Measurements from ENCODE around the gene SUSD1. TPM values are rescaled to one million over a fixed set of nuclear protein-coding genes. Genes with fewer than 3 reads are reported as not detected.
A peak's percentile ranks its signal among the peaks of the same experiment; 100 is the strongest.
"Not testable (repeated sequence)": the region's sequence is repeated elsewhere in the genome, so short reads cannot be mapped to it uniquely, and the experiment has no call there.

SUSD1 gene
- total RNA-seq, 1 experiment from 2014 or later = 19.5 TPM

DNA sequence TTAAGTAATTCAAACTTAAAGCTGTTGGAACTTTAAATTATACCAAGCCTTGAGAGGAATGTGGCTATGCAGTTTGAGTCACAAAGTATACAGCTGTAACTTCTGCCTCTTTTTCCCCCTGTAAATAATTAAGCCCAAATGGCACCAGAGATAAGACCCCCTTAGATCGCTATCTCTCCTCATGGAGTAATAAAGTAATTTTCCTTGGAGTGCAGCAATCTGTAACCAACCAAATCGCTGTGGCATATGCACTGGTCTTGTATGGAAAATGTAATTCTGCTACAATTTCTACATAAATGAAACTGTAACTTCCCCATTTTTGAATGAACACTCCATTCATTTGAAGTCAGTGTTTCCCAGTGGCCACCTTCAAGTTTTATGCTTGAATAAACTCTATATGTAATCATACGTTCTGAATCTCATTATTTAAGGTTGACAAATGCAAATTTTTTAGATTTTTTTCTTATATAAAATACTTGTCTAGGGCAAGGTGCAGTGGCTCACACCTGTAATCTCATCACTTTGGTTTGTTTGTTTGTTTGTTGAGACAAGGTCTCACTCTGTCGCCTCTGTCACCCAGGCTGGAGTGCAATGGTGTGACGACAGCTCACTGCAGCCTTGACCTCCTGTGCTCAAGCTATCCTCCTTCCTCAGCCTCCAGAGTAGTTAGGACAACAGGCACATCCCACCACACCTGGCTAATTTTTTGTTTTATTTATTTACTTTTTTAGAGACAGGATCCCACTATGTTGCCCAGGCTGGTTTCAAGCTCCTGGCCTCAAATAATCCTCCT, 12.3 kb downstream of the SUSD1 start:
- Histone ChIP-seq H3K4me3 (no peak overlapping the region), H3K4me1 (peaks cover 8% of the 10 kb centered on the region), H3K27me3 (no peaks in the 10 kb centered on the region), H3K9me3 (replicated peaks) (no peaks in the 10 kb centered on the region), H3K27ac (no peak overlapping the region), H3K36me3 (no peaks in the 10 kb centered on the region; the same call in 1 of the 2 replicates)
- no peak for DNase-seq

DNA sequence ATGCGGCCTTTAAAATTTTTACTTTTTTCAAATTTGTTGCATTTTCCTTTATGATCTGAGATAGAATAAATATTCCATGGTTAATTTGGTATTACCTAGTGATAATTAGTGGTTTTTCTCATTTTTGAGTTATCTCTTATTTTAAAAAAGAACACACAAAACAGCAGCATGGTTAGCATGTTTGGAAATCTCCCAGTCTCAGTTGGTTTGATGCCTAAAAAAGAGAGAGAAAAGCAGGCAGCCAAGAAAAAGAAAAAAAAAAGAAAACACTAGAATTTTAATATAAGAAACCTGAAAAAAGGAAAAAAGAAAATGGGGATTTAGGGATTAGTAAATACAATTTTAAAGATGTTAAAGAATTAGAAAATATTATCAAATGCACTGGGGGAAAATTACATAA, 15.3 kb downstream of the SUSD1 start:
- H3K27ac ChIP-seq = no peak overlapping the region
- no peak for DNase-seq
- no peaks in the 10 kb centered on the region for H3K9me3 ChIP-seq (replicated peaks)
- H3K4me1 ChIP-seq = no peaks in the 10 kb centered on the region; the same call in 1 of the 2 replicates
- no peaks in the 10 kb centered on the region for H3K27me3 ChIP-seq
- no peaks in the 10 kb centered on the region; the same call in 1 of the 2 replicates for H3K36me3 ChIP-seq
- no peak overlapping the region for H3K4me3 ChIP-seq

DNA sequence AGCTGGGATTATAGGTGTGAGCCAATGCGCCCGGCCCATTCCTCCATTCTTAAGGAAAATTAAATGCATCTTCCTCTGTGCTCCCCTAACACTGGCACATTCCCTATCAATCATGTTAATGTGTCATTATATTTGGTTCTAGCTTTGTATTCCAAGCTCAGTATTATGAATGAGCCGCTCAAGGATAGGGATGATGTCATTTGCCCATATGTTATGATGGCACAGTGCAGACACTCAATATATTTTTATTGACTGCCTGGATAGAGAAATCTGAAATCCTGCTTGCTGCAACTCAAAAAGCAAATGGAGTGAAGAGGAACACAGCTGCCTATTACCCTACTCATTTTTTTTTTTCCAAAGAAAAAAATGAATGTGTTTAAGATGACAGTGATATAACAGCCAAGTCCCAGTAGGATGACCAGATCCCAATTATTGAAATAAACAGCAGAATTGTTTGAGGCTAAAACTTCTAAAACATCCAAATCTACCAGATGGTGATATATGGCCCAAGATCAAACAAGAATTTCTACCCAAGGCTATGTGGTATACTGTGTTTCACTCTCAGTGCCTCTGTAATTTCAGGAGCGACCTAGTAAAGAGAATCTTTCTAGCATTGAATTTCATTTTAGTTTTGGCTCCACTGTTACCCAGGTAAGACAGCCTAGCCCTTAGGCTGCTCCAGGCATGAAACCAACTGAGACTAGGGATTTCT, 16.3 kb downstream of the SUSD1 start:
- H3K36me3 ChIP-seq = no peaks in the 10 kb centered on the region; the same call in 1 of the 2 replicates
- no peaks in the 10 kb centered on the region; the same call in 1 of the 2 replicates for H3K4me1 ChIP-seq
- DNase-seq = no peak
- no peaks in the 10 kb centered on the region for H3K9me3 ChIP-seq (replicated peaks)
- H3K4me3 ChIP-seq = no peak overlapping the region
- H3K27ac ChIP-seq = no peak overlapping the region
- H3K27me3 ChIP-seq = no peaks in the 10 kb centered on the region

DNA sequence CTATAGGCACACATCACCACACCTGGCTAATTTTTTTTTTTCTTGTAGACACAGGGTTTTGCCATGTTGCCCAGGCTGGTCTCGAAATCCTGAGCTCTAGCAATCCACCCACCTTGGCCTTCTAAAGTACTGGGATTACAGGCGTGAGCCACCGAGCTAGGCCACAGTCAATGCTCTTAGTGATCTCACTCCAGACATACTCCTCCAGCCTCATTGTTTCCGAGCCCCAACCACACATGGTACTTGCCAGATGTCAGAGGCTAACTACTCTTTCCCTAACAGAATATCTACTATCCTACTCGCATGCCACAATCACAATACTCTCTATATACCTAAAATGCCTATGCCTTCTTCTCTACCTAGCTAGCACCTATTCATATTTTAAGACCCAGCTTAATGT, 17.1 kb downstream of the SUSD1 start:
- no peak overlapping the region for H3K27ac ChIP-seq
- no peaks in the 10 kb centered on the region for H3K27me3 ChIP-seq
- no peak for DNase-seq
- H3K36me3 ChIP-seq = peaks cover under 1% of the 10 kb centered on the region; the same call in 1 of the 2 replicates
- no peaks in the 10 kb centered on the region; the same call in 1 of the 2 replicates for H3K4me1 ChIP-seq
- no peaks in the 10 kb centered on the region for H3K9me3 ChIP-seq (replicated peaks)
- H3K4me3 ChIP-seq = no peak overlapping the region

DNA sequence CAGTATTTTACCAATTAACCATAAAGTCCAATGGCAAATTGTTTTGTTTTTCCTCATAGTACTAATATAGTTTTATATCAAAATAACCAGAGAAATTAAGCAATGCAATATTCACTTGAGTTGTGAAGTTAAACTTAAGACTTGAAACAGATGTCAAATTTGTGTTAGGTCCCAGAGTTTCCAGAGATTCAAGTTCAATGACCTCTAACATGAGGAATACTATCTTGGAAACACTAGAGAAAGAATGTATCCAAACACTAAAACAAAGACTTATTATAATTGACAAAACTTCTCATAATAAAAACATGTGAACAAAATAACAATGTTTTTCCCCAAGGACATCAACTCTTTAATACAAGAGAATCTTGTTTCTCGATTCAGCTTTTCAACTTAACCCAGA, 18.0 kb downstream of the SUSD1 start:
- Histone ChIP-seq H3K4me1 (no peaks in the 10 kb centered on the region; the same call in 1 of the 2 replicates), H3K27ac (no peak overlapping the region), H3K36me3 (peaks cover 2% of the 10 kb centered on the region; the same call in 1 of the 2 replicates), H3K27me3 (no peaks in the 10 kb centered on the region), H3K4me3 (no peak overlapping the region), H3K9me3 (replicated peaks) (no peaks in the 10 kb centered on the region)
- no peak for DNase-seq

DNA sequence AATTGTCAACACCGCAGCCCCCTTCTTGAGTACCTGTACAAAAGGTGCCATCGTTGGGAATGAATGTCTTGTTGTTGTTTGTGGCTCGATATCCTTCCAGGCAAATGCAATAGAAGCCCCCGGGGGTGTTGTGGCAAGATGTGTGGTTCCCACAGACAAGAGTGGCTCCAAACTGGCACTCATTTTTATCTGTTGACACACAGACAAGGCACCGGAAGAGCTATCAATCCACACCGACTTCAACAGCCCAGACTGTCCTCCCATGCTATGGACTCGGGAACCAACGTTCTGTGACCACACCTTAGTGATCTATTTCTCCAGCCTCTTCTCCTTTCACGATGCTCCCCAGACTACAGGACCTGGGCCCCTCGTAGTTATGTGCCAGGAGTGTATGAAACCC, 25.9 kb downstream of the SUSD1 start:
- no peaks in the 10 kb centered on the region for H3K9me3 ChIP-seq (replicated peaks)
- no peaks in the 10 kb centered on the region for H3K4me1 ChIP-seq
- no peak overlapping the region for H3K27ac ChIP-seq
- H3K27me3 ChIP-seq = no peaks in the 10 kb centered on the region
- H3K36me3 ChIP-seq = 0 out of 2 replicates have a peak, but pooled peaks cover 7% of the 10 kb centered on the region
- no peak overlapping the region for H3K4me3 ChIP-seq
- no peak for DNase-seq

DNA sequence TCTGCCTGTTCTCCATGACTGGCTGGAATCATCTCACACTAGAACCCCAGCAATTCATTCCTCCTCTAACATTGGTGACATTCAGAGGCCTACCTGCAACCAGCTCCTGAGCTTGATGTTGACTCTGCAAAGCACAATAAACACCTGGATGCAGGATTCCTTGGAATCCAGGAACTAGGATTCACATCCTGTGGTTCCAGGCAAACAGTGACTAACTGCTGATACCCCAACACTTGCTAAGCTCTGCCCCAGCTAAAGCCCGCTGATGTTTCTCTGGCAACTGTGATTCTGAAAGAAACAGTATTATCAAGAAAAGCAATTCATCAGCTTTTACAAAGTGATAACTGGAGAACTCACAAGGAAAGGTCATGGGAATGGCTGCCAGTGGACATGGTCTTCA, 29.2 kb downstream of the SUSD1 start:
- Histone ChIP-seq H3K27ac (no peak overlapping the region), H3K4me3 (no peak overlapping the region), H3K27me3 (no peaks in the 10 kb centered on the region), H3K9me3 (replicated peaks) (no peaks in the 10 kb centered on the region), H3K36me3 (peaks cover 8% of the 10 kb centered on the region), H3K4me1 (no peaks in the 10 kb centered on the region)
- DNase-seq = no peak

DNA sequence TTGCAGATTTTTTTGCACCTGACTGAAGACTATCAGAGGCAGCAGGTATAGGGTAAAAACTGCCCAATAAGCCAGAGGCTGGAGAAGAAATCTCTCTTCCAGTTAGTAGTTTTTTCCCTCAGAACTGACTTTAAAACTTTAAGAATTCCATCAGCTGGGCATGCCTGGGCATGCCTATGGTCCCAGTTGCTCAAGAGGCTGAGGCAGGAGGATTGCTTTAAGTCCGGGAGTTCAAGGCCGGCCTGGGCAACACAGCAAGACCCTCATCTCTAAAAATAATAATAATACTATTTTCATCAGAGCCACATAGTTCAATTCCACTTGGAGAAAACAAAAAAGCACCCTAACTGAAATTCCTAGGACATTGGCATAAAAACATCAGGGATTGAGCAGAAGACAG, 30.3 kb downstream of the SUSD1 start:
- H3K27ac ChIP-seq = no peak overlapping the region
- H3K36me3 ChIP-seq = peaks cover 8% of the 10 kb centered on the region
- no peak for DNase-seq

DNA sequence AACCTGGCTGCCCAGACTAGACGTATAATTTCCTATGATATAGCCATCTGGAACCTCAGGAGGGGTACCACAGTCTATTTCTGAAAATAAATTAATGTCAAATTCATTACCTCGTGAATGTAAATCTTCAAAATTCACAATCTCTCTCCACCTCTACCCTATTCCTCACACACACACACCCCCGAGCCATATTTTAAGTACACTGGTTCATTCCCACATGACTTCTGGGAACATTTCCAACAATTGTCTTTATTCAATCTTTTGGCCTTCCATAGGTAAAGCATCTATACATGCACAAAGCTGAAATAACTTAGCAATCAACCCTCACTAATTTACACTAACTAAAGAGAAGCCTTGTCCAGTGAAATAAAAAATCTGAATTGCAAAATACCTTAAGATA, 32.7 kb downstream of the SUSD1 start:
- Histone ChIP-seq H3K9me3 (replicated peaks) (no peaks in the 10 kb centered on the region), H3K27ac (no peak overlapping the region), H3K4me3 (no peak overlapping the region), H3K27me3 (no peaks in the 10 kb centered on the region), H3K36me3 (peaks cover 15% of the 10 kb centered on the region), H3K4me1 (no peaks in the 10 kb centered on the region)
- DNase-seq = no peak

More for the DNA sequence above, 30.3 kb downstream of the SUSD1 start:
- no peaks in the 10 kb centered on the region for H3K27me3 ChIP-seq
- no peaks in the 10 kb centered on the region for H3K9me3 ChIP-seq (replicated peaks)
- no peak overlapping the region for H3K4me3 ChIP-seq
- no peaks in the 10 kb centered on the region for H3K4me1 ChIP-seq

DNA sequence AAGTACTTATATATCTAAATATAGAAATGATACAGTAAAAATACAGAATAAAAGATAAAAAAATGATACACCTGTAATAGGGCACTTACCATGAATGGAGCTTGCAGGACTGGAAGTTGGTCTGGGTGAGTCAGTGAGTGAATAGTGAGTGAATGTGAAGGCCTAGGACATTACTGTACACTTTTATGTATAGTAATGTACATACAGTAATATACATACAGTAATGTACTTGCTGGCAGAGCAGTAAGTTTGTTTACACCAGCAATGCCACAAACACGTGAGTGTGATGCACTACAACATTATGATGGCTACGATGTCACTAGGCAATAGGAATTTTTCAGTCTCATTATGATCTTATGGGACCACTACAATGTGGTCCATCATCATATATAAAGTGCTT, 34.2 kb downstream of the SUSD1 start:
- Histone ChIP-seq H3K4me3 (no peak overlapping the region), H3K27ac (no peak overlapping the region), H3K27me3 (no peaks in the 10 kb centered on the region), H3K36me3 (peaks cover 13% of the 10 kb centered on the region), H3K9me3 (replicated peaks) (no peaks in the 10 kb centered on the region), H3K4me1 (peaks cover under 1% of the 10 kb centered on the region)
- no peak for DNase-seq

DNA sequence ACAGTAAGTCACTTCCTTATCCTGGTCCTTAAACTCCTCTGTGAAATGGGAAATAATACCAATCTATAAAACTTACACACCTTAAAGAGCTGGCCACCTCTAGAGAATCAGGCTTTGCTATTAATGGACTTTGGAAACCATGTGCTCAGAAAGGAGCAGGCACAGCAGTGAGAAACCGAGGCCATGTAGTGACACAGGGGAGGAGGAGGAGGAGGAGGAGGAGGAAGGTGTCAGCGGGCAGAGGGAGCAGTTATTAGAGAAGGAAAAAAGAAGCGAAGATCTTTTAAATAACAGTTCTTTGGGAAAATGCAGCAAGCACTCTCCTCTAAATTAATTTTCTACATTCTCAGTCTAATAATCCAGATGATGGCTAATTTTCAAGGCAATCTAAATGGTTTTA, 38.0 kb downstream of the SUSD1 start:
- peaks cover 10% of the 10 kb centered on the region for H3K4me1 ChIP-seq
- H3K4me3 ChIP-seq = no peak overlapping the region
- H3K9me3 ChIP-seq (replicated peaks) = peaks cover 11% of the 10 kb centered on the region; the same call in 1 of the 2 replicates
- H3K27ac ChIP-seq = no peak overlapping the region
- H3K36me3 ChIP-seq = peaks cover 10% of the 10 kb centered on the region
- DNase-seq = no peak
- H3K27me3 ChIP-seq = no peaks in the 10 kb centered on the region

DNA sequence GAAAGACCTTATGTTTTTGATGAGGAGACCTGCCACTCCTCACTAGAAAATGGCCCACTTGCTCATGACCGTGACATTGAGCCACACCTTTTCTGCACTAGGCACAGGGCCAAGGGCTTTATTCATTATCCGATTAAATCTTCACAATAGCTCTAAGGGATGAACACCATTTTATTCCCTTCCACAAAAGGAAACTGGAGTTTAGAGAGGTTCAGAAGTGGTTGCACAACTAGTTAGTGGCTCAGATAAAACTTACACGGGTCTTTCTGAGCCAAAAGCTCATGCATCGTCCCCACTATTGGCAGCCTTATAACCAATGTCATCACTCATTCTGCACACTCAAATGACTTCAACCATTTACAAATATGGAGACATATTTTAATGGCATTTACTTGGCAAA, 39.4 kb downstream of the SUSD1 start:
- Histone ChIP-seq H3K4me3 (no peak overlapping the region), H3K9me3 (replicated peaks) (peaks cover 11% of the 10 kb centered on the region; the same call in 1 of the 2 replicates), H3K27me3 (no peaks in the 10 kb centered on the region), H3K4me1 (peaks cover 10% of the 10 kb centered on the region), H3K36me3 (peaks cover 11% of the 10 kb centered on the region), H3K27ac (no peak overlapping the region)
- DNase-seq = peak; percentile 37 to 47

DNA sequence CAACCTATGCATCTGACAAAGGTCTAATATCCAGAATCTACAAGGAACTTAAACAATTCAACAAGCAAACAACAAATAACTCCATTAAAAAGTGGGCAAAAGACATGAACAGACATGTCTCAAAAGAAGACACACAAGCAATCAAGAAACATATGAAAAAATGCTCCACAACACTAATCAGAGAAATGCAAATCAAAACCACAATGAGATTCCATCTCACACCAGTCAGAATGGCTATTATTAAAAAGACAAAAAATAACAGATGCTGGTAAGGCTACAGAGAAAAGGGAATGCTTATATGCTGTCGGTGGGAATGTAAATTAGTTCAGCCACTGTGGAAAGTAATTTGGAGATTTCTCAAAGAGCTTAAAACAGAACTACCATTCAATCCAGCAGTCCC, 41.3 kb downstream of the SUSD1 start:
- H3K27ac ChIP-seq = peak overlapping the region; percentile 40
- not testable (repeated sequence) for H3K27me3 ChIP-seq
- DNase-seq = peak in 1 of 2 experiments; percentile 20

DNA sequence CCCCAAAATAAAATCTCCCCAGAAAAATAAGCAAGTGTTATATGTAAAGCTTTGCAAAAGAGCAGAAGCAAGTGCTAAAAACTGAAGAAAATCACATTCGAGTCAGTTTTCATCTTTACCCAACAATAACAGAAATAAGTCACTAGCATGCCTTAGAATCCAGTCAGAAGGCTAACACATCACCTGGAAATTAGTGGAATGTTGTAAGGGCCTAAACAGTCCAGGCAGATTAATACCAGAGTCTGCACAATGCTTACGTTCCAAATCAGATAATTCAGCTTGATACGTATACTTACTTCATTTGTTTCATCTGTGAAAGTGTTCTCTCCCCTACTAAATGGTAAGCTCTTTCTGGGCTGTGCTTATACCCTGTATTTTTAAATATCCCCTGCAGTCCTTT, 42.7 kb downstream of the SUSD1 start:
- no peak overlapping the region for H3K4me3 ChIP-seq
- no peak overlapping the region for H3K27ac ChIP-seq
- peaks cover 5% of the 10 kb centered on the region for H3K36me3 ChIP-seq
- peaks cover 11% of the 10 kb centered on the region; the same call in 1 of the 2 replicates for H3K9me3 ChIP-seq (replicated peaks)
- H3K27me3 ChIP-seq = no peaks in the 10 kb centered on the region
- no peak for DNase-seq
- peaks cover 10% of the 10 kb centered on the region for H3K4me1 ChIP-seq

More for the DNA sequence above, 41.3 kb downstream of the SUSD1 start:
- H3K9me3 ChIP-seq (replicated peaks) = peaks cover 11% of the 10 kb centered on the region; the same call in 1 of the 2 replicates
- not testable (repeated sequence) for H3K4me3 ChIP-seq, H3K4me1 ChIP-seq, H3K36me3 ChIP-seq

DNA sequence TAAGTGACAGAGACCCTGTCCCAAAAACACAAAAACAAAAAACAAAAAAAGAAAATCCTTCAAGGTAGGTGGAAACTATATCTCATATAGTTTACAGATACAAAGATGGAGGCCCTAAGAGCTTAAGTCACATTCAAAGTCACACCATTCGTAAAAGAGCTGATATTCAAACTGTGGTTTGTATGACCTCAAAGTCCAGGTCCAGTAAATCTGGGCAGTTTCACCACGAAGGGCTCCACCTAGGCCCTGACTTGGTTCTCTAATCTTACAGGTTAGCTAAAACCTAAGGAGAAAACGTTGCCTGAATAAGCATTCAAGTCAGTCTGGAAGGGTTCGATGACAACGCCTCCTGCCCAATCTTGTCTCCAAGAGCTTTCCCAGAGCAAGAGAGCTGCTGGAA, 44.1 kb downstream of the SUSD1 start:
- Histone ChIP-seq H3K9me3 (replicated peaks) (peaks cover 11% of the 10 kb centered on the region; the same call in 1 of the 2 replicates), H3K27me3 (no peaks in the 10 kb centered on the region), H3K36me3 (peaks cover 5% of the 10 kb centered on the region), H3K4me1 (peaks cover 10% of the 10 kb centered on the region), H3K27ac (no peak overlapping the region), H3K4me3 (no peak overlapping the region)
- DNase-seq = no peak

Measured in SJCRH30 (cell line).